SH-SY5Y (cell line): ENCODE data around the gene FITM1.

ENCODE experiments used
- GATA2 ChIP-seq: IDR thresholded peaks from 2 replicates; pipeline ENCODE4 v1.6.1; 2011; ENCODE audit warnings: mild to moderate bottlenecking, low read depth, low read length
- GATA3 ChIP-seq: IDR thresholded peaks from 2 replicates; pipeline ENCODE4 v1.6.1; 2011; ENCODE audit warnings: low read depth, mild to moderate bottlenecking, low read length, moderate library complexity

DNA sequence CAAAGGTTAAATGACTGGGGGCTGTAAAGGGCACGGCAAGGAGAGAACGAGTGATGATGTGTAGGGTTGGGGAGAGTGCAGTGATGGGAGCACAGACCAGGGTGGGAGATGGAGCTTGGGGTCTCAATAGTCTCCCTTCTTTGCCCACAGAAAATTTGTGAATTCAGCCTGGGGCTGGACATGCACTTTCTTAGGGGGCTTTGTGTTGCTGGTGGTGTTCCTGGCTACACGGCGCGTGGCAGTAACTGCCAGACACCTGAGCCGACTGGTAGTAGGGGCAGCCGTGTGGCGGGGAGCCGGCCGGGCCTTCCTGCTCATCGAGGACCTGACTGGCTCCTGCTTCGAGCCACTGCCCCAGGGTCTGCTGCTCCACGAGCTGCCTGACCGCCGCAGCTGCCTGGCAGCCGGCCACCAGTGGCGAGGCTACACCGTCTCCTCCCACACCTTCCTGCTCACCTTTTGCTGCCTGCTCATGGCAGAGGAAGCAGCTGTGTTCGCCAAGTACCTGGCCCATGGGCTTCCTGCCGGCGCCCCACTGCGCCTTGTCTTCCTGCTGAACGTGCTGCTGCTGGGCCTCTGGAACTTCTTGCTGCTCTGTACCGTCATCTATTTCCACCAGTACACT is 1.7 kb downstream of the FITM1 start:
- TF ChIP-seq GATA2 (no peak), GATA3 (no peak)
